Activated T-cell treated with anti-CD3 and anti-CD28 coated beads, Interleukin-2, amount 50 U/mL, for 72 hours (primary cell): ENCODE measurements around the gene ASIC4. TPM values are rescaled to one million over a fixed set of nuclear protein-coding genes. Genes with fewer than 3 reads are reported as not detected.

Source experiments
- ATAC-seq, 2 donors: fragments of 150-1000 bp; cut with Tn5 transposase; replicated peaks in 1 of 2; 2 replicates each; pipeline ENCODE4 v1.10.0; 2021; ENCODE audit warnings: moderate library complexity in 2 of 2, mild to moderate bottlenecking in 1 of 2
- DNase-seq, 2 donors: peaks; one replicate each; pipeline ENCODE4 v3.0.0; 2021 to 2022; ENCODE audit warnings: mixed read lengths in 1 of 2
- H3K27ac Mint-ChIP-seq: one replicate; pipeline ENCODE4 v1.8.0; 2022; ENCODE audit warnings: mild to moderate bottlenecking, moderate library complexity, mixed read lengths
- H3K27me3 Mint-ChIP-seq: one replicate; pipeline ENCODE4 v1.8.0; 2022; ENCODE audit warnings: low read depth, mixed read lengths
- H3K36me3 Mint-ChIP-seq, 2 donors: one replicate each; pipeline ENCODE4 v1.8.0; 2022; ENCODE audit warnings: mixed read lengths in 2 of 2, mild to moderate bottlenecking in 1 of 2; ENCODE audit not compliant: insufficient read depth in 2 of 2
- H3K4me1 Mint-ChIP-seq: one replicate; pipeline ENCODE4 v1.8.0; 2022; ENCODE audit warnings: low read depth, mixed read lengths
- H3K4me3 Mint-ChIP-seq, 2 donors: one replicate each; pipeline ENCODE4 v1.8.0; 2022; ENCODE audit warnings: mild to moderate bottlenecking in 2 of 2, mixed read lengths in 2 of 2, moderate library complexity in 2 of 2
- H3K9me3 Mint-ChIP-seq, 2 donors: one replicate each; pipeline ENCODE4 v1.8.0; 2022; ENCODE audit warnings: mixed read lengths in 2 of 2
- total RNA-seq, 2 donors: library from RNA; stranded (reverse); gene quantifications; one replicate each; pipeline ENCODE4 v1.2.3, GENCODE V29; 2022

Gene ASIC4, protein sequence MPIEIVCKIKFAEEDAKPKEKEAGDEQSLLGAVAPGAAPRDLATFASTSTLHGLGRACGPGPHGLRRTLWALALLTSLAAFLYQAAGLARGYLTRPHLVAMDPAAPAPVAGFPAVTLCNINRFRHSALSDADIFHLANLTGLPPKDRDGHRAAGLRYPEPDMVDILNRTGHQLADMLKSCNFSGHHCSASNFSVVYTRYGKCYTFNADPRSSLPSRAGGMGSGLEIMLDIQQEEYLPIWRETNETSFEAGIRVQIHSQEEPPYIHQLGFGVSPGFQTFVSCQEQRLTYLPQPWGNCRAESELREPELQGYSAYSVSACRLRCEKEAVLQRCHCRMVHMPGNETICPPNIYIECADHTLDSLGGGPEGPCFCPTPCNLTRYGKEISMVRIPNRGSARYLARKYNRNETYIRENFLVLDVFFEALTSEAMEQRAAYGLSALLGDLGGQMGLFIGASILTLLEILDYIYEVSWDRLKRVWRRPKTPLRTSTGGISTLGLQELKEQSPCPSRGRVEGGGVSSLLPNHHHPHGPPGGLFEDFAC
- total RNA-seq, result under 1 TPM; 0.19 to 0.30 TPM

DNA sequence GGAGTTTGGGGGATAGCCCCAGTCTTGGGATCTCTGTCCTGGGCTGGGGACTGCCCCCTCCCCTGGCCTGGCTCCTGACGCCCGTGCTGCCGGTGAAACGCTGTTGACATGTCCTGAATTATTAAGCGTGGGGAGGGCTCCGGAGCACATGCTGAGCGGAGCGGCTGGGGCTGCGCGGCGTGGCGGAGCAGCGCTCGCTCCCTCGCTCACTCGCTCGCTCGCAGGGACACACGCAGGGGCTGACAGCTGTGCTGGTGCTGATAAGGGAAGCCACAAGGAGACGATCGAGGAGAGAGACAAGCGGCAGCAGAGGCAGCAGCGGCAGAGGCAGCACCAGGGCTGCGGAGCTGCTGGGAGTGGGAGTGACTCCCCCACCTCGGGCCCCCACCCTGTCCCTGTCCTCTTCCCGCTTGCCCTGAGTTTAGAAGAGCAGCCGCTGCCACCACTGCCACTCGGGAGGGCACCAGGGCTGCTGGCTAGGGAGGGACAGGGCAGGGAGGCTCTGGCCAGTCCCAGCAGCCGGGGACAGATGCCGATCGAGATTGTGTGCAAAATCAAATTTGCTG is at the start of gene ASIC4:
ASIC4 (plus strand) TSS at position 287 of the 566 bp plus-strand sequence; CDS start at position 530, 243 bp downstream.
- DNase-seq (no peak), ATAC-seq (no peak)
- Mint-ChIP-seq H3K4me3 (peak within 1 kb of the TSS; percentile 31 to 54), H3K9me3 (no peaks in the 10 kb centered on the region), H3K4me1 (peaks cover 23% of the 10 kb centered on the region), H3K27me3 (peaks cover 86% of the 10 kb centered on the region), H3K36me3 (no peaks in the 10 kb centered on the region), H3K27ac (no peak within 1 kb of the TSS)

DNA sequence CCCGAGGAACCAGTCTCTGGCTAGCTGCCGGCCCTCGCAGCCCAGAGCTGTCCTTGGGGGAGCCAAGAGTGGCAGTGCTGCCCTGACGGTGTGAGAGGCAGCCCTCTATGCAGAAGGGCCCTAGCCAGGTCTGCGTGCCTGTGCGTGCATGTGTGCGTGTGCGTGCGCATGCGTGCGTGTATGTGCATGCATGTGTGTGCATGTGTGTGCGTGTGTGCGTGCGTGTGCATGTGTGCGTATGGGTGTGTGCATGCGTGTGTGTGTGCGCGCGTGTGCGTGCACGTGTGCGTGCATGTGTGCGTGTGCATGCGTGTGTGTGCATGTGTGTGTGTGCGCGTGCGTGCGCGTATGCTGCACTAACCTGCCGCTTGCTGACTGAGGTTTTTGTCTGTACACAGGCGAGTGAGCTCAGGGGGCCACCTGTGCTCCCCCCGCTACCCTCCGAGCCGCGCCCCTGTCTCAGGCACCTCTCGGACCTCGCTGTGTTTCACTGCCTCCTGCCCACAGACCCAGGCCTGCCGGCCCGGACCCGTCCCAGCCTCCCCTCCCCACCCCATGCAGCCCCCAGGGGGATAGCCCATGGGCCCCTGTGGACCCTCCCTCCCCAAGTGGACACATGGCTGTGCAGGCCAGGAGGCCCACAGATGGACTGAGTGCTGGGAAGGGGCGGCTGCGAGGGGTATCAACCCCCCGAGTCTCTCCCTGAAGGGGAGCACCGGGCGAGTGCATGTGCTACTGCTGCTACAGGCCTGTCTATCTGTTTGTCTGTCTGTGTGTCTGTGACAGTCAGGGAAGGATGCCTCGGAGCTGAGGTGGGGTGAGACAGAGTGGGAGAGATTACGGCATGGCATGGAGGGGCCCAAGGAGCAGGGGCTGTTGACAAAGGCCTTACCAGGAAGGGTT is 48.4 kb upstream of the ASIC4 start:
- no peaks in the 10 kb centered on the region for H3K4me1 Mint-ChIP-seq
- H3K27me3 Mint-ChIP-seq, result no peaks in the 10 kb centered on the region
- H3K9me3 Mint-ChIP-seq, result no peaks in the 10 kb centered on the region
- DNase-seq (no peak), ATAC-seq (no peak)
- no peak overlapping the region for H3K27ac Mint-ChIP-seq
- no peak overlapping the region for H3K4me3 Mint-ChIP-seq
- H3K36me3 Mint-ChIP-seq, result no peaks in the 10 kb centered on the region

DNA sequence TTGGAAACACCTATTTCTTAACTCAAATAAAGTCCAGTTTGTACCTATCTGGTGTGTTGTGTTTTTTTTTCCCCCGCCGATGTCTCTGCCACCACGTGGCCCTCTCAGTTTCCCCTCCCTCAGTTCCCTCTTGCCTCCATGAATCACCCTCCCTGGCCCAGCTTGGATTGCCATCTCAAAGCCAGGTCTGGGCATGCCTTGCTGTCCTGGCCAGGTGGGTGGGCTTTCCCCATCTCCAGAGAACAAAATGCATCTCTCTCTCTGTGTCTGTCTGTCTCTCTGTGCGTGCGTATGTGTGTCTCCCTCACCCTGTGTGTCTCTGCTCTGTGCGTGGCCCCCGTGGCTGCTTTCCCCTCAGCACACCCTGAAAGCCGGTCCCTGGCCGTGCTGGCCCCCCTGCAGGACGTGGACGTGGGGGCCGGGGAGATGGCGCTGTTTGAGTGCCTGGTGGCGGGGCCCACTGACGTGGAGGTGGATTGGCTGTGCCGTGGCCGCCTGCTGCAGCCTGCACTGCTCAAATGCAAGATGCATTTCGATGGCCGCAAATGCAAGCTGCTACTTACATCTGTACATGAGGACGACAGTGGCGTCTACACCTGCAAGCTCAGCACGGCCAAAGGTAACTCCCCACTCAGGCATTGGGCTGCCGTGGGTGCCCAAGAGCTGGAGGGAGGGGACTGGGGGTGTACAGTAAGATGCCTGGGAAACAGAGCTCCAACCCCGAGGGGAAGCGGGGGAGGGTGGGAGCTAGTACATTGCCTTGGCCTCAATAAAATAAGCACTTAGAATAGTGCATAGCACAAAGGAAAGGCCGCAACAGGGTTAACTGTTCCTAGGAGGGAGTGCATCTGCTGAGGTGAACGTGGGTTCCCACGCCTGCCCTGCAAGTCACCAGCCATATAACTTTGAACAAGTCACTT is 47.2 kb upstream of the ASIC4 start:
- ATAC-seq (no peak), DNase-seq (no peak)
- H3K4me3 Mint-ChIP-seq, result no peak overlapping the region
- no peaks in the 10 kb centered on the region for H3K36me3 Mint-ChIP-seq
- no peaks in the 10 kb centered on the region for H3K4me1 Mint-ChIP-seq
- no peaks in the 10 kb centered on the region for H3K27me3 Mint-ChIP-seq
- no peaks in the 10 kb centered on the region for H3K9me3 Mint-ChIP-seq
- H3K27ac Mint-ChIP-seq, result no peak overlapping the region

DNA sequence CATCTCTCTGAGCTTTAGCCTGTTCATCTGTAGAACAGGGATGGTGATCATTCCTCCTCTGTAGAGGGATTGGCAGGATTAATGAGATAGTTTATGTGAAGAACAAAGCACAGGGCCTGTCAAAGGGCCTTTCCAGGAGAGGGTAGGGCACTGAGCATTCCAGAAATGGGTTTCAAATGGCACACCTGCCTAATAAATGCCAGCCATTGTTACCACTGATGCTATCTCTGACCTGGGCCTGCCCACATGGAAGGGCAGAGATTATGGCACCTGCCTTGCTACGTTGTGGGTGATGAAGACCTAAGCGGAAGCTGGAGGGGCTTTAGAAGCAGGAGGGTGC is 46.6 kb upstream of the ASIC4 start:
- no peaks in the 10 kb centered on the region for H3K9me3 Mint-ChIP-seq
- no peak overlapping the region for H3K27ac Mint-ChIP-seq
- no peak for ATAC-seq
- H3K27me3 Mint-ChIP-seq, result no peaks in the 10 kb centered on the region
- H3K4me3 Mint-ChIP-seq, result no peak overlapping the region
- H3K36me3 Mint-ChIP-seq, result no peaks in the 10 kb centered on the region
- DNase-seq, result no peak
- H3K4me1 Mint-ChIP-seq, result no peaks in the 10 kb centered on the region

DNA sequence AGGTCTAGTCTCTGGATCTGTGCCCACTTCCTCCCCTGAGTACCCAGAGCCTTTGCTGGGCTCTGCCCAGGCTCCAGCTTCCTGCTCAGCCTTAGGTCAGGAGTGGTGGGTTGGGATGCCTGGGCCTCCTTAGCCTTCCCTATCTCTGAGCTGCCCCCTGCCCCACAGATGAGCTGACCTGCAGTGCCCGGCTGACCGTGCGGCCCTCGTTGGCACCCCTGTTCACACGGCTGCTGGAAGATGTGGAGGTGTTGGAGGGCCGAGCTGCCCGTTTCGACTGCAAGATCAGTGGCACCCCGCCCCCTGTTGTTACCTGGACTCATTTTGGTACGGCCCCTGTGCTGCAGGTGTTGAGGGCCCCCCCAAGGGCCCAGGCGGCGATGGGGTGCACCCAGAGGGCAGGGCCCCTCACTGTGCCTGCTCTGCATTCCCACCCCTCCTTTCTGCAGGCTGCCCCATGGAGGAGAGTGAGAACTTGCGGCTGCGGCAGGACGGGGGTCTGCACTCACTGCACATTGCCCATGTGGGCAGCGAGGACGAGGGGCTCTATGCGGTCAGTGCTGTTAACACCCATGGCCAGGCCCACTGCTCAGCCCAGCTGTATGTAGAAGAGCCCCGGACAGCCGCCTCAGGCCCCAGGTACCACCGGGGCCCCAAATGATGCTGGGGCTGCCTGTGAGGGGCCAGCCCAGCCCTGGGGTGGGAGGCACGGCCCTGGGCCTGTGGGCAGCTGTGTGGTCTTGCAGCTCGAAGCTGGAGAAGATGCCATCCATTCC is 45.7 kb upstream of the ASIC4 start:
- Mint-ChIP-seq H3K36me3 (no peaks in the 10 kb centered on the region), H3K27me3 (no peaks in the 10 kb centered on the region), H3K27ac (no peak overlapping the region), H3K4me3 (no peak overlapping the region), H3K9me3 (no peaks in the 10 kb centered on the region), H3K4me1 (no peaks in the 10 kb centered on the region)
- DNase-seq (no peak), ATAC-seq (no peak)

DNA sequence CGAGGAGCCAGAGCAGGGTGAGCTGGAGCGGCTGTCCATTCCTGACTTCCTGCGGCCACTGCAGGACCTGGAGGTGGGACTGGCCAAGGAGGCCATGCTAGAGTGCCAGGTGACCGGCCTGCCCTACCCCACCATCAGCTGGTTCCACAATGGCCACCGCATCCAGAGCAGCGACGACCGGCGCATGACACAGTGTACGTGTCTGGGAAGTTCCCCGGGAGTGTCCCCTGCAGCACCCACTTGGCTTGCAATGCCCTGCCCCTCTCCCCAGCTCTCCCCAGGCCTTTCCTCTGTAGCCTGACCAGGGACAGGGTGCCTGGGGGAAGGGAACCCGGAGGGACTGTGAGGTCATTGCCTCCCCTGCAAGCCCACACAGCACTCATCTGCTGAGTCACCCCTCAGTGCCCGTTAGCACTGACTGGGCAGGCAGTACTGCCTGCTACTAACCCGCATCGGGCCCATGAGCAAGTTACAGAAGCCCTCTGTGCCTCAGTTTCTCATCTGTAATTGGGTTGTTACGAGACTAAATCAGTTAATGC is 45.0 kb upstream of the ASIC4 start:
- no peak overlapping the region for H3K27ac Mint-ChIP-seq
- H3K4me1 Mint-ChIP-seq, result no peaks in the 10 kb centered on the region
- no peaks in the 10 kb centered on the region for H3K27me3 Mint-ChIP-seq
- H3K36me3 Mint-ChIP-seq, result no peaks in the 10 kb centered on the region
- no peak for ATAC-seq
- no peaks in the 10 kb centered on the region for H3K9me3 Mint-ChIP-seq
- DNase-seq, result no peak
- no peak overlapping the region for H3K4me3 Mint-ChIP-seq

DNA sequence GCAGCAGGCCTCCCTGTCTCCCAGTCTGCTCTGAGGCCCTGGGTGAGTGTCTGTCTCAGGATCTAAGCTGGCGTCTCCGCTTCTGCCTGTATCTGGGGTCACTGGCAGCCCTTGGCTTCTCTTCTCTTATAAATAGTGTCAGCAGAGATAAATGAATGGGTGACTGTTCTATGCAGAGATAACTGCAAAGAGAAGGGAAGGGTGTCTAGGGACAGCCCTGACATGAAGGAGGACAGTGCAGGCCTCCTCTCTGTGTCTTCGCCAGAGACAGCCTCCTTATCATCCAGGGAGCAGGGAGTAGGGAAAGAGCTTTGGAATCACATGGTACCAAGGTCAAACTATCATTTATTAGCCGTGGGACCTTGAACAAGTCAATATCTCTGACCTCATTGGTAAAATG is 43.9 kb upstream of the ASIC4 start:
- Mint-ChIP-seq H3K4me1 (no peaks in the 10 kb centered on the region), H3K9me3 (no peaks in the 10 kb centered on the region), H3K4me3 (no peak overlapping the region), H3K27ac (no peak overlapping the region), H3K27me3 (no peaks in the 10 kb centered on the region), H3K36me3 (no peaks in the 10 kb centered on the region)
- DNase-seq (no peak), ATAC-seq (no peak)

DNA sequence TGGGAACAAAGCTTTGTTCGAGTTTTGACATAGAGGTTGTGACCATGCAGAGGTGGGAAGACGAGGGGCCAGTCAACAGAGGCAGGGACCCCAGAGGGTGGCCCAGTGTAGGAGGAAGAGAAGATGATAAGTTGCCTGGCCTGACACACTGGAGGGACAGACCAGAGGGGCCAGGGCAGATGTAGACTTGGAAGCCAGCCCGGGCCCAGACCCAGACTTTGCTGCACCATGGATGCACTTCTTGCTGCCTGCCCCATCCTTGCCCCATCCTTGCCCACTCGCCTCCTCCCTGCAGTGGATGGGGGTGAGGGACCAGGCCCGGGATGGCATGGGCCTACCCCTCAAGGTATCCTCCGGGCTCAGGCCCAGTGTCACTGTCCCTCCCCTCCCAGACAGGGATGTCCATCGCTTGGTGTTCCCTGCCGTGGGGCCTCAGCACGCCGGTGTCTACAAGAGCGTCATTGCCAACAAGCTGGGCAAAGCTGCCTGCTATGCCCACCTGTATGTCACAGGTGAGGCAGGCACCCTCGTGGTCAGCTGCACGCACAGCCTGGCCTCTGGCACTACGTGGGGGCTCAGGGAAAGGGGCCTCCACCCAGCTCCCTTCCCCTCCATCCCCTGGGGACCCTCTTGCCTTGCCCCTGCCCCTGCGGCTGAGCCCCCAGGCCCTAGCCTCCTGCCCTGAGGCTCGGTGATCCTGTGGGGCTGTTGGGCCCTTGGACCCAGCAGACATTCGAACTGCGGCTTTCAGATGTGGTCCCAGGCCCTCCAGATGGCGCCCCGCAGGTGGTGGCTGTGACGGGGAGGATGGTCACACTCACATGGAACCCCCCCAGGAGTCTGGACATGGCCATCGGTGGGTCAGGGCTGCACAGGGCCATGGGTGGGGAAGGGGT is 42.6 kb upstream of the ASIC4 start:
- no peak overlapping the region for H3K4me3 Mint-ChIP-seq
- no peak for ATAC-seq

DNA sequence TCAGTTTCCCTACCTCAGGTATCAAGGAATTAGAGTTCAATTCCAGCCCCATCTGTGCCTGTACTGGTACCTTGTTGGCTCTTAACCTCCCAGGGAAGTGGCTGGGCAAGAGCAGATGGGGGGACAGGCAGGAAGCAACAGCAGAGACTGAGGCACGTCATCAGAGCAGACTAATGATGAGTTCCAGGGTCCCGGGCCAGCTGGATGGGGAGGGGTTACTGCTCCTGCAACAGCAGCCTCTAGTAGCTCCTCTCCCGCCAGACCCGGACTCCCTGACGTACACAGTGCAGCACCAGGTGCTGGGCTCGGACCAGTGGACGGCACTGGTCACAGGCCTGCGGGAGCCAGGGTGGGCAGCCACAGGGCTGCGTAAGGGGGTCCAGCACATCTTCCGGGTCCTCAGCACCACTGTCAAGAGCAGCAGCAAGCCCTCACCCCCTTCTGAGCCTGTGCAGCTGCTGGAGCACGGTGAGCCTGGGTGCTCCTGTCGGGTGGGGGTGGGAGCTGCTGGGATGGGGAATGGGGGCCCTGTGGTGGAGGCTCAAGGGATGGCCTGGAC is 41.6 kb upstream of the ASIC4 start:
- Mint-ChIP-seq H3K4me3 (no peak overlapping the region), H3K36me3 (no peaks in the 10 kb centered on the region), H3K9me3 (no peaks in the 10 kb centered on the region), H3K27ac (no peak overlapping the region), H3K4me1 (peaks cover 6% of the 10 kb centered on the region), H3K27me3 (no peaks in the 10 kb centered on the region)
- ATAC-seq, result no peak
- no peak for DNase-seq

More for the DNA sequence above, 42.6 kb upstream of the ASIC4 start:
- Mint-ChIP-seq H3K36me3 (no peaks in the 10 kb centered on the region), H3K9me3 (no peaks in the 10 kb centered on the region), H3K4me1 (peaks cover 6% of the 10 kb centered on the region), H3K27me3 (no peaks in the 10 kb centered on the region), H3K27ac (no peak overlapping the region)
- DNase-seq, result no peak

DNA sequence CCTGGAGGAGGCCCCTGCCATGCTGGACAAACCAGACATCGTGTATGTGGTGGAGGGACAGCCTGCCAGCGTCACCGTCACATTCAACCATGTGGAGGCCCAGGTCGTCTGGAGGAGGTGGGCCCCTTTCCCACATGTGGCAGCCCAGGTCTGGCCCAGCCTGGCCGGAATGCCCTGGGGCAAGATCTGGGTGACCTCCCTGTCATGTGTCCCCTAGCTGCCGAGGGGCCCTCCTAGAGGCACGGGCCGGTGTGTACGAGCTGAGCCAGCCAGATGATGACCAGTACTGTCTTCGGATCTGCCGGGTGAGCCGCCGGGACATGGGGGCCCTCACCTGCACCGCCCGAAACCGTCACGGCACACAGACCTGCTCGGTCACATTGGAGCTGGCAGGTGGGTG is 40.8 kb upstream of the ASIC4 start:
- H3K4me1 Mint-ChIP-seq, result peaks cover 6% of the 10 kb centered on the region
- H3K9me3 Mint-ChIP-seq, result no peaks in the 10 kb centered on the region
- ATAC-seq (no peak), DNase-seq (no peak)
- no peaks in the 10 kb centered on the region for H3K27me3 Mint-ChIP-seq
- H3K4me3 Mint-ChIP-seq, result no peak overlapping the region
- no peak overlapping the region for H3K27ac Mint-ChIP-seq
- no peaks in the 10 kb centered on the region for H3K36me3 Mint-ChIP-seq
